WTC11 (cell line): ENCODE data around the gene EIF2B4. TPM values are rescaled to one million over a fixed set of nuclear protein-coding genes. Genes with fewer than 3 reads are reported as not detected.
A peak's percentile ranks its signal among the peaks of the same experiment; 100 is the strongest.

ENCODE experiments used
- ATAC-seq: fragments of 200-7000 bp; cut with Tn5 transposase; 2 replicates; pipeline ENCODE4 v1.10.0; 2021; ENCODE audit warnings: mild to moderate bottlenecking, moderate library complexity
- CTCF ChIA-PET: fragments of 300-600 bp; sonication (Branson Sonifier 250); formaldehyde crosslinking; loops from one replicate; lab custom pipeline; 2021; ENCODE audit warnings: antibody characterized with exemption; lab: Charles Lee
- POLR2A ChIA-PET: fragments of 350-600 bp; sonication (Branson Sonifier 250); formaldehyde crosslinking; loops from one replicate; lab custom pipeline; 2021; ENCODE audit warnings: antibody characterized with exemption; lab: Charles Lee
- DNase-seq: peaks from one replicate; pipeline ENCODE4 v3.0.0; 2021; ENCODE audit warnings: low spot score
- H3K27ac Mint-ChIP-seq: 2 replicates; pipeline ENCODE4 v1.8.0; 2021; ENCODE audit warnings: mixed read lengths
- H3K27me3 Mint-ChIP-seq: 2 replicates; pipeline ENCODE4 v1.8.0; 2021; ENCODE audit warnings: low read depth, mild to moderate bottlenecking, moderate library complexity, mixed read lengths
- H3K36me3 Mint-ChIP-seq: 2 replicates; pipeline ENCODE4 v1.8.0; 2021; ENCODE audit warnings: mixed read lengths
- H3K4me1 Mint-ChIP-seq: 2 replicates; pipeline ENCODE4 v1.8.0; 2022; ENCODE audit warnings: mixed read lengths
- H3K4me3 Mint-ChIP-seq: 2 replicates; pipeline ENCODE4 v1.8.0; 2021; ENCODE audit warnings: mild to moderate bottlenecking, moderate library complexity, mixed read lengths
- H3K9me3 Mint-ChIP-seq: 2 replicates; pipeline ENCODE4 v1.8.0; 2021; ENCODE audit warnings: mixed read lengths
- ARID4B ChIP-seq: sonication (generic); formaldehyde crosslinking; IDR thresholded peaks from 2 replicates; pipeline ENCODE4 v1.8.0; 2023; ENCODE audit warnings: missing genetic modification reagents, mild to moderate bottlenecking, borderline replicate concordance
- ATF2 ChIP-seq: sonication (generic); formaldehyde crosslinking; IDR thresholded peaks from 2 replicates; pipeline ENCODE4 v1.8.1; 2022; ENCODE audit warnings: low read depth, missing genetic modification reagents, borderline replicate concordance
- ATF6 ChIP-seq: sonication (generic); formaldehyde crosslinking; IDR thresholded peaks from 2 replicates; pipeline ENCODE4 v1.8.1; 2023; ENCODE audit warnings: mild to moderate bottlenecking, missing genetic modification reagents
- CREM ChIP-seq: sonication (generic); formaldehyde crosslinking; IDR thresholded peaks from 2 replicates; pipeline ENCODE4 v1.8.1; 2022; ENCODE audit warnings: mild to moderate bottlenecking, missing genetic modification reagents, moderate library complexity
- E2F4 ChIP-seq: sonication (generic); formaldehyde crosslinking; IDR thresholded peaks from 2 replicates; pipeline ENCODE4 v1.8.1; 2022; ENCODE audit warnings: low read depth, mild to moderate bottlenecking, moderate library complexity, missing genetic modification reagents, borderline replicate concordance
- EMX1 ChIP-seq: fragments of 250-450 bp; sonication (Bioruptor Pico); IDR thresholded peaks from 2 replicates; pipeline ENCODE4 v1.8.0; 2021; ENCODE audit warnings: mild to moderate bottlenecking
- HMGA2 ChIP-seq: fragments of 250-450 bp; sonication (Bioruptor Pico); IDR thresholded peaks from 2 replicates; pipeline ENCODE4 v1.4.0; 2021; ENCODE audit warnings: mild to moderate bottlenecking, moderate library complexity
- MYBL2 ChIP-seq: sonication (generic); formaldehyde crosslinking; IDR thresholded peaks from 2 replicates; pipeline ENCODE4 v1.8.1; 2023; ENCODE audit warnings: mild to moderate bottlenecking, moderate library complexity, missing genetic modification reagents
- NR3C1 ChIP-seq: sonication (generic); formaldehyde crosslinking; conservative IDR thresholded peaks from 2 replicates; pipeline ENCODE4 v1.8.1; 2023; ENCODE audit warnings: low read depth, mild to moderate bottlenecking, missing genetic modification reagents
- PRDM15 ChIP-seq: sonication (generic); formaldehyde crosslinking; IDR thresholded peaks from 2 replicates; pipeline ENCODE4 v1.8.0; 2022; ENCODE audit warnings: missing genetic modification reagents
- RELA ChIP-seq: sonication (generic); formaldehyde crosslinking; IDR thresholded peaks from 2 replicates; pipeline ENCODE4 v1.8.1; 2022; ENCODE audit warnings: missing genetic modification reagents, mild to moderate bottlenecking, borderline replicate concordance
- RORB ChIP-seq: fragments of 250-450 bp; sonication (Bioruptor Pico); IDR thresholded peaks from 2 replicates; pipeline ENCODE4 v1.9.0; 2021; ENCODE audit warnings: mild to moderate bottlenecking
- SOX15 ChIP-seq: fragments of 250-450 bp; sonication (Bioruptor Pico); IDR thresholded peaks from 2 replicates; pipeline ENCODE4 v1.9.0; 2021; ENCODE audit warnings: mild to moderate bottlenecking
- SP1 ChIP-seq: sonication (generic); formaldehyde crosslinking; conservative IDR thresholded peaks from 2 replicates; pipeline ENCODE4 v1.8.1; 2022; ENCODE audit warnings: missing genetic modification reagents
- USF2 ChIP-seq: sonication (generic); formaldehyde crosslinking; IDR thresholded peaks from 2 replicates; pipeline ENCODE4 v1.8.1; 2023; ENCODE audit warnings: mild to moderate bottlenecking, missing genetic modification reagents, moderate library complexity
- ZNF232 ChIP-seq: sonication (generic); formaldehyde crosslinking; IDR thresholded peaks from 2 replicates; pipeline ENCODE4 v1.8.0; 2022; ENCODE audit warnings: mild to moderate bottlenecking, missing genetic modification reagents
- ZNF416 ChIP-seq: fragments of 250-450 bp; sonication (Bioruptor Pico); IDR thresholded peaks from 2 replicates; pipeline ENCODE4 v1.9.0; 2021; ENCODE audit warnings: mild to moderate bottlenecking, inconsistent platforms
- ZNF425 ChIP-seq: fragments of 250-450 bp; sonication (Bioruptor Pico); conservative IDR thresholded peaks from 2 replicates; pipeline ENCODE4 v1.9.0; 2021; ENCODE audit warnings: mild to moderate bottlenecking
- total RNA-seq: library from RNA; stranded (reverse); gene quantifications from 3 replicates; pipeline ENCODE4 v1.2.3, GENCODE V29; 2021

EIF2B4 gene
- total RNA-seq, 1 experiment from 2014 or later, result 49.1 TPM

- DNase-seq, result no peak
- TF ChIP-seq ZNF232 (CRISPR knock-in tag), result no peak
- TF ChIP-seq ZNF416 (CRISPR knock-in tag), result no peak
- no peak for TF ChIP-seq PRDM15
- no peak for TF ChIP-seq HMGA2
- ChIA-PET POLR2A (no interaction called here), CTCF (interaction anchor here (2.1 kb wide), 1 partner anchor 23 kb away, joined by 7 read pairs; no protein-coding TSS in a partner anchor)
- Mint-ChIP-seq H3K36me3 (peaks cover 33% of the 10 kb centered on the region), H3K4me1 (peaks cover 11% of the 10 kb centered on the region), H3K4me3 (peak overlapping the region; percentile 2; the same call in 1 of the 2 replicates), H3K27me3 (no peaks in the 10 kb centered on the region), H3K9me3 (no peaks in the 10 kb centered on the region), H3K27ac (peak overlapping the region; percentile 40)
- ATAC-seq, result no peak
Observed at GRCh38 chr2:27324720-27325119, 45.4 kb downstream of the EIF2B4 start.

GRCh38 chr2:27323596-27324285 is 46.4 kb downstream of the EIF2B4 start:
- peaks cover 28% of the 10 kb centered on the region for H3K36me3 Mint-ChIP-seq
- no peaks in the 10 kb centered on the region for H3K9me3 Mint-ChIP-seq
- peaks cover 11% of the 10 kb centered on the region for H3K4me1 Mint-ChIP-seq
- H3K4me3 Mint-ChIP-seq, result peak overlapping the region; percentile 99
- POLR2A ChIA-PET, result interaction anchor here (0.7 to 1.3 kb wide), 2 partner anchors 11 to 103 kb away, joined by 3 read pairs; no protein-coding TSS in a partner anchor
- H3K27me3 Mint-ChIP-seq, result no peaks in the 10 kb centered on the region
- ATAC-seq (no peak), DNase-seq (no peak)
- CTCF ChIA-PET, result interaction anchor here (1.1 to 2.1 kb wide), 2 partner anchors 22 to 73 kb away, joined by 4 to 7 read pairs; no protein-coding TSS in a partner anchor
- peak overlapping the region; percentile 94 for H3K27ac Mint-ChIP-seq
- TF ChIP-seq RELA (CRISPR knock-in tag) (no peak), ATF2 (CRISPR knock-in tag) (no peak), ARID4B (CRISPR knock-in tag) (no peak), SP1 (CRISPR knock-in tag) (no peak), ZNF425 (CRISPR knock-in tag) (no peak), RORB (CRISPR knock-in tag) (no peak), CREM (CRISPR knock-in tag) (no peak), MYBL2 (CRISPR knock-in tag) (no peak), EMX1 (CRISPR knock-in tag) (no peak), USF2 (CRISPR knock-in tag) (no peak), E2F4 (CRISPR knock-in tag) (no peak), SOX15 (CRISPR knock-in tag) (no peak), NR3C1 (CRISPR knock-in tag) (no peak), ATF6 (no peak)
